ENCODE measurements around the gene UBE2Q2.

DNA sequence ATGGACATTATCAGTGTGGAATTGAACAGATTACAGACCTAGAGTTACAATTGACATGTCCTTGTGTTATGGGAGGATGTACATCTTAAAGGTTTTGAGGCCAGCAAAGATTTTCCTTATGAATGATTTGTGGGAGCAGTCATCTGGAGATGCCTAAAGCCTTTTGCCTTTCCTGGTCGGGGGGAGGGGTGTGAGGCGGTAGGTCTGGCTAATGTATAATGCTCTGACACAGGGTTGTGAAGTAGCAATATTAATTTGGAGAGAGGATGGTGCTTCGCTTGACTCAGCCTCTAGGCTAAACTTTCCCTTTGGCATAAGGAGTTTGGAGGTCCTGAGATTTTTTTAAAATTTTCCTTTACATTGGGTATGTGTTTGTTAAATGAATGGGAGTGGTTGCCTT lies 83.7 kb downstream of the UBE2Q2 start:
- TF ChIP-seq EZH2phosphoT487 (IDR thresholded peaks at IDR 0.05; ENCODE audit: insufficient read depth, low read depth) (no peak), EZH2 (IDR thresholded peaks at IDR 0.05; ENCODE audit: insufficient read depth, poor library complexity, severe bottlenecking) (no peak)
